WI38 (cell line): ENCODE data around the gene C5orf24.
"Not testable (repeated sequence)": the region's sequence is repeated elsewhere in the genome, so short reads cannot be mapped to it uniquely, and the experiment has no call there.

ENCODE experiments used
- H3K4me3 ChIP-seq: 2 replicates; pipeline ENCODE4 v1.5.1; 2011; ENCODE audit warnings: low read depth, mild to moderate bottlenecking, control low read depth, low read length
- CTCF ChIP-seq: IDR thresholded peaks from 2 replicates; pipeline ENCODE4 v1.5.1; 2012; ENCODE audit warnings: low read depth, mild to moderate bottlenecking, control low read depth, low read length

Gene C5orf24

DNA sequence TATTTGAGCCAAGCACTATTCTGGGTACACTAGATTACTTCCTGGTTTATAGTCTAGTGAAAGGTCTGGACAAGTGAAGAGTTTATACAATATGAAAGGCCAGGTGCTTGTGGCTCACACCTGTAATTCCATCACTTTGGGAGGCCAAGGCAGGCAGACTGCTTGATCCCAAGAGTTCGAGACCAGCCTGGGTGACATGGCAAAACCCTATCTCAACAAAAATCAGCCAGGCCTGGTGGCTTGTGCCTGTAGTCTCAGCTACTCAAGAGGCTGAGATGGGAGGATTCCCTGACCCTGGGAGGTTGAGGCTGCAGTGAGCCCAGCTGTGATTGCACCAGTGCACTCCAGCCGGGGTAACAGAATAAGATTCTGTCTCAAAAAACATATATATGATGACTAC, 18.9 kb downstream of the C5orf24 start:
- no peak overlapping the region for H3K4me3 ChIP-seq
- no peak for TF ChIP-seq CTCF

GRCh38 chr5:134873494-134873893, 27.7 kb downstream of the C5orf24 start:
- H3K4me3 ChIP-seq, result no peak overlapping the region
- no peak for TF ChIP-seq CTCF

DNA sequence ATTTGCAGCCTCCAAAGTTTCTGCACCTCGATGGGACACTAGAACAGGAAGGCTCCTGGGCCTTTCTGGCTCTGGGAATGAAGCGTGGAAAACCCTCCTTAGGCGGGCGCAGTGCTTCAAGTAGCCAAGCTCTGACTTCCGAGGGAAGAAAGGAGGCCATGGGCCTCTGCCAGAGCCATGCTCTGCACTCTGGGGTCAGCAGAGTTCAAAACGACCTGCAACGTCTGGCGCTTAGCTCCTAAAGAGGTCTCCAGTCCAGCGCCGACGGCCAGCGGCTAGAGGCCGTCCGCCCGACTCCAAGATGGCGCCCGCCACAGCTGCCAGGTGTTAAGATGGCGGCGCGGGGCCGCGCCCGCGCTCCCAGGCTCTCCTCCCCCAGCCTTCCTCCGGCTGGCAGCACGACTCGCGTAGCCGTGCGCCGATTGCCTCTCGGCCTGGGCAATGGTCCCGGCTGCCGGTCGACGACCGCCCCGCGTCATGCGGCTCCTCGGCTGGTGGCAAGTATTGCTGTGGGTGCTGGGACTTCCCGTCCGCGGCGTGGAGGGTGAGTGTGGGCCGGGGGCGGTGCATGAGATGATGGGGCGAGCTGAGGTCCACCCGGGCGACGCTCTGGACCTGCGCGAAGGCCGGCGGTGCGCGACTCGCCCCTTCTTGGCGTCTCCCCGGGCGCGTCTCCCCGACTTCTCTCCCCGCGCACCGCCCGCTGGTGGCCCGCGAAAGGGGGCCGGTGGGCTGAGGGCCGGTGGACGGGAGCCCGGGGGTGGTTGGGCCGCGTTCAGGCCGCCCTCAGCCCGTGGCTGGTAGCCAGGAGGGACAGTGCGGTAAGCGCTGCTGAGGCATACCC, 28.4 kb downstream of the C5orf24 start, which contains the start of gene TXNDC15:
Gene TXNDC15, plus strand, starts transcription at position 385 of the 844 bp plus-strand sequence. Its CDS starts 57 bp downstream, at position 442.
- peak within 1 kb of the TSS; percentile 80 for H3K4me3 ChIP-seq
- TF ChIP-seq CTCF, result no peak

DNA sequence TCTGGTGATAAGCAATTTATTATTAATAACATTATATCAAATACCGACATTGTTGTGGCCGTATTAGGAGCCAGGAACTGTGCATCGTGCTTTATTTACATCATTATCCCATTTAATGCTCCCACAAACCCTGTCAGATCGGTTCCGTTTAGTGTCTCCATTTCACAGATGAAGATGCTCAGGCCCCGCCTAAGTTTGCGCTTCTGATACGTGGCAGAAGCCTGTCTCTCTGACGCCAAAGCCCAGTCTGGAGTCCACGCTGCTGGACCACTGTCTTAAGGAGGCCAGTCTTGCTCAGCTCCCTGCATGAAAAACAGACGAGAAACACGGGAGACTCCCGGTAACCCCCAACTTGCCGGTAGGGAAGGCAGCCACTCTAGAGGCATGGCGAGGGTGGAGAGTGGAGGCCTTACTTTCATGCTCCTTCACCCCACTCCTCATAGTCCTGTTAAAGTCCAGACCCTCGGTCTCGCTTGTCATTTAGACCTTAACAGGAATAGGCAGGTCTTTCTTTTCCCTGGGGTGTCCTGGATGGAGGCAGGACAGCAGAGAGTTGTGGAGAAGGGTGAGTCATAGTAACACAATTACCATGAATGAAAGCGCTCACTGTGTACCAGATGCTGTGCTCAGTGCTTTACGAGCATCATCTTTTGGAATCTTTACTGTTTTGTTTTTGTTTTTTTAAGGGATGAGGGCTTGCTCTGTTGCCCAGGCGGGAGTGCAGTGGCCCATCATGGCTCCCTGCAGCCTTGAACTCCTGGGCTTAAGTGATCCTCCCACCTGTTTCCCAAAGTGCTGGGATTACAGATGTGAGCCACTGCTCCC, 29.3 kb downstream of the C5orf24 start:
- peak overlapping the region; percentile 80 for H3K4me3 ChIP-seq
- no peak for TF ChIP-seq CTCF

- no peak for TF ChIP-seq CTCF
Measured at GRCh38 chr5:134877159-134877558, 31.4 kb downstream of the C5orf24 start.

GRCh38 chr5:134878403-134878802, 32.6 kb downstream of the C5orf24 start:
- no peak overlapping the region for H3K4me3 ChIP-seq
- no peak for TF ChIP-seq CTCF

More at GRCh38 chr5:134877159-134877558, 31.4 kb downstream of the C5orf24 start:
- H3K4me3 ChIP-seq, result no peak overlapping the region

DNA sequence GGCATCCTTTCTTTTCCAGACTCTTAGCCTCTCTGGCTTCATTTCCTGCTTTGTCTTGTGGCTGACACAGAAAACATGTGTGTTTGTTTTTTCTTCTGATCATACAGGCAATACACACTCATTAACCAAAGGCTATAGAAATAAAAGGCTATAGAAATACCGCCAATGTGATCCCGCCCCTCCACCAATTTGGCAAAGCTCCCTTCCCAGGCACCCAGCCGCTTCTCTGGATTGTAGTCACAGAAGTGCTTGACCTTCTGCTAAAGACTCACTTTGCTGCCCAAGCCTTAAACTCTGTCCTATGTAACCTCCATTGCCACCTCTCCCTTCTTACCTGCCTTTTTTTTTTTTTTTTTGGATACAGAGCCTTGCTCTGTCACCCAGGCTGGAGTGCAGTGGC, 33.7 kb downstream of the C5orf24 start:
- TF ChIP-seq CTCF, result no peak
- H3K4me3 ChIP-seq, result no peak overlapping the region

- not testable (repeated sequence) for H3K4me3 ChIP-seq
Measured at GRCh38 chr5:134880937-134881336, 35.2 kb downstream of the C5orf24 start.

- H3K4me3 ChIP-seq, result not testable (repeated sequence)
Measured at GRCh38 chr5:134881711-134882110, 35.9 kb downstream of the C5orf24 start.
